Rectal smooth muscle tissue (tissue), 1 donor: ENCODE data around the gene CTXND1.

Experiments
- H3K27ac ChIP-seq: one replicate; pipeline ENCODE4 v1.7.0; 2013; ENCODE audit warnings: low read depth, low read length, inconsistent platforms
- H3K27me3 ChIP-seq: one replicate; pipeline ENCODE4 v1.7.0; 2013; ENCODE audit warnings: low read length; ENCODE audit not compliant: control insufficient read depth, insufficient read depth
- H3K36me3 ChIP-seq: one replicate; pipeline ENCODE4 v1.7.0; 2013; ENCODE audit warnings: low read length; ENCODE audit not compliant: control insufficient read depth, insufficient read depth
- H3K4me1 ChIP-seq: one replicate; pipeline ENCODE4 v1.7.0; 2013; ENCODE audit warnings: low read length; ENCODE audit not compliant: control insufficient read depth, insufficient read depth
- H3K4me3 ChIP-seq: one replicate; pipeline ENCODE4 v1.7.0; 2013; ENCODE audit warnings: low read length
- H3K9ac ChIP-seq: one replicate; pipeline ENCODE4 v1.7.0; 2013; ENCODE audit warnings: low read length

Gene CTXND1

GRCh38 chr15:80219955-80220354 is 32.1 kb downstream of the CTXND1 start:
- Histone ChIP-seq H3K27ac (no peak overlapping the region), H3K4me3 (no peak overlapping the region), H3K36me3 (no peaks in the 10 kb centered on the region), H3K27me3 (no peaks in the 10 kb centered on the region), H3K4me1 (no peaks in the 10 kb centered on the region), H3K9ac (no peak overlapping the region)

GRCh38 chr15:80217327-80217900 is 34.6 kb downstream of the CTXND1 start:
- Histone ChIP-seq H3K4me1 (no peaks in the 10 kb centered on the region), H3K27ac (no peak overlapping the region), H3K4me3 (no peak overlapping the region), H3K9ac (no peak overlapping the region), H3K36me3 (no peaks in the 10 kb centered on the region), H3K27me3 (no peaks in the 10 kb centered on the region)

GRCh38 chr15:80216911-80217310 is 35.1 kb downstream of the CTXND1 start:
- H3K9ac ChIP-seq = no peak overlapping the region
- no peaks in the 10 kb centered on the region for H3K4me1 ChIP-seq
- no peaks in the 10 kb centered on the region for H3K36me3 ChIP-seq
- no peaks in the 10 kb centered on the region for H3K27me3 ChIP-seq
- H3K4me3 ChIP-seq = no peak overlapping the region
- no peak overlapping the region for H3K27ac ChIP-seq

GRCh38 chr15:80216141-80216540 is 35.9 kb downstream of the CTXND1 start:
- no peaks in the 10 kb centered on the region for H3K4me1 ChIP-seq
- H3K27ac ChIP-seq = no peak overlapping the region
- no peak overlapping the region for H3K9ac ChIP-seq
- no peaks in the 10 kb centered on the region for H3K27me3 ChIP-seq
- no peak overlapping the region for H3K4me3 ChIP-seq
- H3K36me3 ChIP-seq = no peaks in the 10 kb centered on the region

- Histone ChIP-seq H3K36me3 (no peaks in the 10 kb centered on the region), H3K27me3 (no peaks in the 10 kb centered on the region), H3K4me3 (no peak overlapping the region), H3K27ac (no peak overlapping the region), H3K9ac (no peak overlapping the region), H3K4me1 (no peaks in the 10 kb centered on the region)
Measured at GRCh38 chr15:80214910-80215309, 37.1 kb downstream of the CTXND1 start.

GRCh38 chr15:80211976-80212375 is 40.0 kb downstream of the CTXND1 start:
- Histone ChIP-seq H3K27me3 (no peaks in the 10 kb centered on the region), H3K36me3 (no peaks in the 10 kb centered on the region), H3K4me3 (no peak overlapping the region), H3K27ac (no peak overlapping the region), H3K9ac (no peak overlapping the region), H3K4me1 (no peaks in the 10 kb centered on the region)

- Histone ChIP-seq H3K9ac (no peak overlapping the region), H3K4me1 (no peaks in the 10 kb centered on the region), H3K36me3 (no peaks in the 10 kb centered on the region), H3K27me3 (no peaks in the 10 kb centered on the region), H3K27ac (no peak overlapping the region), H3K4me3 (no peak overlapping the region)
Measured at GRCh38 chr15:80210611-80211573, 41.1 kb downstream of the CTXND1 start.

- H3K4me1 ChIP-seq = no peaks in the 10 kb centered on the region
- H3K36me3 ChIP-seq = no peaks in the 10 kb centered on the region
- no peak overlapping the region for H3K27ac ChIP-seq
- no peak overlapping the region for H3K4me3 ChIP-seq
- H3K9ac ChIP-seq = no peak overlapping the region
- H3K27me3 ChIP-seq = no peaks in the 10 kb centered on the region
Measured at GRCh38 chr15:80208758-80209734, 43.0 kb downstream of the CTXND1 start.

- Histone ChIP-seq H3K9ac (no peak overlapping the region), H3K27ac (no peak overlapping the region), H3K4me1 (no peaks in the 10 kb centered on the region), H3K36me3 (no peaks in the 10 kb centered on the region), H3K4me3 (no peak overlapping the region), H3K27me3 (peaks cover 3% of the 10 kb centered on the region)
Measured at GRCh38 chr15:80207887-80208286, 44.1 kb downstream of the CTXND1 start.

- Histone ChIP-seq H3K27ac (no peak overlapping the region), H3K9ac (no peak overlapping the region), H3K4me3 (no peak overlapping the region), H3K4me1 (no peaks in the 10 kb centered on the region), H3K27me3 (peaks cover 3% of the 10 kb centered on the region), H3K36me3 (no peaks in the 10 kb centered on the region)
Measured at GRCh38 chr15:80204231-80204630, 47.8 kb downstream of the CTXND1 start.

GRCh38 chr15:80203361-80203885 is 48.6 kb downstream of the CTXND1 start:
- H3K4me1 ChIP-seq = no peaks in the 10 kb centered on the region
- no peak overlapping the region for H3K4me3 ChIP-seq
- H3K36me3 ChIP-seq = no peaks in the 10 kb centered on the region
- no peak overlapping the region for H3K9ac ChIP-seq
- peaks cover 3% of the 10 kb centered on the region for H3K27me3 ChIP-seq
- no peak overlapping the region for H3K27ac ChIP-seq
